GM10847 (cell line): Measurements from ENCODE around the gene SIL1.

ENCODE experiments used
- POLR2A ChIP-seq: IDR thresholded peaks from 2 replicates; pipeline ENCODE4 v1.6.1; 2011; ENCODE audit not compliant: insufficient read length; ENCODE audit errors: extremely low read depth

Gene SIL1

DNA sequence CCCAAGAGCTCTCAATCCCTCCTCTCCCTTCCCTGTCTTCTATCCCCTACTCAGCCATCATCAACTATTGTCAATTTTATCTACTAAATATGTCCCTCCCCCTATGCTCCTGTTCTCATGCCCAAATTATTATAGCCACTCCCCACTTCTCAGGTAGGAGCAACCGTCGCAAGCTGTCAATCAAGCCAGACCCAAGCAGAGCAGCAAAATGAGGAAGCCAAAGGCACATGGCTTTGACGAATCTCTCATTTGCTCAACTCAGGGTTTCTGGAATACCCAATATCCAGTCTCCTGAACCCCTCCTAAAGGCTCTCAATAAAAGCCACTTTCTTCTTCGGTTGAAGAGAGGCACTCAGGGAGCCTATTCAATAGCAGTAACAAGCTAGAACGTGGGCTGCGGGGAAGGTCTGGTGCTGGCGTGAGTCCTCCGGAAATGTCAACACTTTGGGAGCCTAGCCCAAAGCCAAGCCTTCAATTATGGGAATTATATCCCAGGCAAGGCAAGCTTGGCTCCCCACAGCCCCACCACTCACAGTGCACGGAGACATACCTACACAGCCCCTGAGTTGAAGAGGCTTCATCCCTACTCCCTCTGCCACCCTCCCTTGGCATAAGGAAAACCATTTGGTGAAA lies 47.7 kb downstream of the SIL1 start:
- no peak for TF ChIP-seq POLR2A

DNA sequence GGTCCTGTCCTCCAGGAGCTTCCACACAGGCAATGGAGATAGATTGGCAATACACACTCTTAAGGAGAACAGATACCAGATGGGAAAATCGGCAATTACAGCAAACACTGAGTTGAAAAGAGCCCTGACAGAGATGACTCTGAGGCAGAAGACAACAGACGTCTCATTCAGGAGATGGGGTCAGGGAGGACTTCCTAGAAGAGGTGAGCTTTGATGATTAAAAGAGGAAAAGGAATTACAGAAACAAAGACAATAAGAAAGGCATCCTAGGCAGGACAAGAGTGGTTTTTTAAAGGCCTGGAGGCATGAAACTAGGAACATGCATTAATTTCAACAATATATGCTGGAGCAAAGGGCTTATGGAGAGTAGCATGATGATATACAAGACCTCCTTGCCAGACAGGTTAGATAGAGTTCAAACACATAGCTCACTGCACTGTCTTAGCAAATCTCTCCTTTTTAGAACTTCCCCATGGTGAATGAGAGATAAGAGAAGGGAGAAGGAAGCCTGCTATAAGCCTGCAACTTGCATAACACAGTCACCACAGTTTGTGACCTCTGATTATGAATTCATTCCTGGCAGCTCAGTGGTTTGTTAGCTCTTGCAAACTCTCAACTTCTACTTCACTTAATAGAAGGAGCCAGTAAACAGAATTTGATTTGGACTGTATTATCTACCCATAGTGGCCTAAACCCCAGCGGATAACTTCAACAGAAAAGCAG lies 48.5 kb downstream of the SIL1 start:
- no peak for TF ChIP-seq POLR2A

DNA sequence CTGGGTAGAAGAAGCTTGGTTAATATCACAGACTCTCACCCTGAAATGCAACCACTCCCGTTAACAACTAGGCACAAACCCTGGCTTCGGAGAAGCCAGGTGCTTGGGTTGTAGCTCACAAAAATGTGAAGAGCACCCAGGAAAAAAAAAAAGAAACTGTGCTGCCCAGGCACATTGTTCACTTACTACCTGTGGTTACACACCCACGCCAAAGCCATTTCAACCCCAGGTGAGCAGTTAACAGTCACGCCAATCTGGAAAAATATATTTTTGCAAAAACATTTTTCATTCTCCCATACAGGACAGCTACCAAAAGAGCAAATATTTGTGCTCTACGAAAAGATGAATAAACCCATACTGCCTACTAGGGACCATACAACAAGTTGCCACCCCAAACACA lies 49.2 kb downstream of the SIL1 start:
- TF ChIP-seq POLR2A = no peak

DNA sequence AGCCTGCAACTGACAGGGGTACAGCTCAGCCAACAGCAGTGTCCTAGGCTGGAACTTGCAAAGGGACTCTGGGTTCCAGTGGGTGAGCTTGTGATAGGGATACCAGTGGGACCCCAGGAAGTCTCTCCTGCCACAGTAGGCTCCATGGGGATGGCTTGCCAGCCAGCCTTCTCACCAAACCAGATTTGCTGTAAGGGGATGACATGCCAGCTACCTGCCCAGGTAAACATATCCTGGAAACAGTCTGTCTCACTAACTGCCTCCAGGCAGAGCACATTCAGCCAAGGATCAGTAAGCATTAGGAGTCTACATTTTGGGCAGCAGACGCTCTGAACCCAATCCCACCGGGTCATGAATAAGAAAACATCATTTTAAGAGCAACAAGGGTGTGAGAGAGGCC lies 49.9 kb downstream of the SIL1 start:
- no peak for TF ChIP-seq POLR2A

DNA sequence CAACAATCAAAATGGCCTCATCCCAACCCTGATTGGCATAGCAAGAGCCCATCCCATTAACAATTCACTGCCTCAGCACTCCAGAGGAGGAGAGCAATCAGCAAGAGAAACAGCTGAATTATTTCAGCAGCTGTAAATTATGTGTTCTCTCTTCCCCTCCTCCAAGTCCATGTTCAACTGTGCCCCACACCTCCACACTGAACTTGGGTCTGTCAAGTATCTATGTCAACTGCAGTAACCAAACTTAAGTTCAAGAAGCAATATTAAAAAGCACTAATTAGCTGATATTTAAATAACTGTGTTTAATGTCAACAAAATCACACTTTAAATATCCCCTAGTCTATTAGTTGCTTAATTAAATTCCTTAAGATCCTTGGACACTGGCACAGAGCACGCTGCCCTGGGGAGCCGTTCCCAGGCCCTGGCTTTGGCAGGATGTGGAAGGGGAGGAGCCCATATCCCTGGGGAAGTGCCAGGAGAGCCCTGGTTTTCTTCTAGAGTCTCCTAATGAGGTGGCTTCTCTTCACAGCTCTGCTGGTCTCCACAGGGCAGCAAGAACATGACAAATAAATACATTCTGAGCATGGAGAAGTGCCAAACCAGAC lies 50.6 kb downstream of the SIL1 start:
- TF ChIP-seq POLR2A = no peak

DNA sequence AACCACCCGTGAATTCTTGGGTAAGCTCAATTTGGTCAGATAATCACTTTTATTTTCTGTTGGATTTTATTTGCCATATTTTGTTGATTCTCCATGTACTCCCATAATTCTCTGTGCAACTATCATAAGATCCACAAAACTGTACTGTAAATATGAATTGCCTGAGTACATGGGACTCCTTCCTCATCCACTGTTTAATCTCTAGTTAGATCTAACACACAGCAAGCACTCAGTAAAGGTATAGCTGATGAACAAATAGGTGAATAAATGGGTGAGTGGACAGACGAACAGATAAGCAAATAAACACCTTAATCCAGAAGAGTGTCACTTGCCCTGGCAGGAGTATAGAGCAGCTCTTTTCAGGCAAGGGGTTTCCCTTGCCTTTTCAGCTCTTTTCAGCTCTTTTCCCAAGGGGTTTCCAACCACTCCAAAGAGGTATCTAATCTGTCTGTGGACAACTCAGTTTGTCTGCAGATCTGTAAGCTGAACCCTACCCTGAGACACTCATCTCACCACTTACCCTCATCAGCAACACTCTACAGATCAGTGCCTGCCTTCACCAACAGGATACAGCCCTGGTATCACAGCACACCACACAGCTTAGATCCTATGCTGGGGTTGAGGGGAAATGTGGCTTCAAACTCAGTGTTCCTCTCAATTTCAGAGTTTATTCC lies 51.2 kb downstream of the SIL1 start:
- TF ChIP-seq POLR2A = no peak

DNA sequence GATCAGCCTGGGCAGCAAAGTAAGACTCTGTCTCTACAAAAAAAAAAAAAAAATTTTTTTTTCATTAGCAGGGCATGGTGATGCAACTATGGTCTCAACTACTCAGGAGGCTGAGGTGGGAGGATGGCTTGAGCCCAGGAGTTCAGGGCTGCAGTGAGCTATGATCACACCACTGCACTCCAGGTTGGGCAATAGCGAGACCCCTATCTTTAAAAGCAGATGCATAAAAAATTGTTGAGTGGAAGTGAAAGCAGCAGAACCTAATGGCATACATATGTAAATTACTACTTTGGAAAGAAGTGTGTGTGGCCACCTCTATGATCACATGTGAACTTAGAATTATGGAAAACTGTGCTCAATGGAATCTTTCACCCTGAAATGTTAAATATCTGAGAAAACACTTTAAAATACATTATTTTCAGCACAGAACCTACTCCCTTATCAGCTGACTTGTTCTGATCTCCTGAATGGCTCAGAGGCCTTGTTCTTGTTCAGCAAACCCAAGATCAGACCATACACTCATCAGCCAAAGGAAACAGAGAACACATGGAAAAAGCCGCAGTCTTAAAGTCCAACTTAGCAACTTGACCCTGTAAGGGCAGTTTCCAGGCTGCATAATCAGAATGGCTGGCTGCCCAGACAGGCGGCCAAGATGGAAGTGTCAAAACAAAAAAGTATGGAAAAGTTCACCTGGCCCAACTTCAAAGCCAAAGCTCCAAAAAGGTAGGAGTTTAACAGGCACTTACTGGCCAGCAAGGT lies 56.5 kb downstream of the SIL1 start:
- no peak for TF ChIP-seq POLR2A

DNA sequence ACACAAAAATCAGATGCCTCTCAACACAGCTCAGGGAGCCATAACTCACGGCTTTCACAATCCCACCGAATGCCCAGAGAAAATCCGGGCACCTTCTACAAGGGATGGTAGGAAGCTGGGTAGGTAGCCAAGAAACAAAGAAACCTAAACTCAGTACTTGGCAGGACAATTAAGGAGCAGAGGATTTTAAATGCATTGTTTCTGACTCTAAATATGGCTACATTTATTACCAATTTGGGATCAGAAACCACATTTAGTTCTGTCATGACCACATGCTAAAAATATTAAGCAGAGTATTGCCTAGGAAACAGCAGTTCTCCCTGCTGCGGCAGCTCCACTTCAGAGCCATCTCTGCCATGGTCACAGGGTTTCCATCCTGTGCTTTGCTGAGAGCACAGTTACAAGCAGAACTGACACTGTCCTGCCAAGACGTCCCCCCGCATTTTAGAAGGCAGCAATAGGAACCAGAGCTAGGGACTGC lies 57.5 kb downstream of the SIL1 start:
- TF ChIP-seq POLR2A = no peak

DNA sequence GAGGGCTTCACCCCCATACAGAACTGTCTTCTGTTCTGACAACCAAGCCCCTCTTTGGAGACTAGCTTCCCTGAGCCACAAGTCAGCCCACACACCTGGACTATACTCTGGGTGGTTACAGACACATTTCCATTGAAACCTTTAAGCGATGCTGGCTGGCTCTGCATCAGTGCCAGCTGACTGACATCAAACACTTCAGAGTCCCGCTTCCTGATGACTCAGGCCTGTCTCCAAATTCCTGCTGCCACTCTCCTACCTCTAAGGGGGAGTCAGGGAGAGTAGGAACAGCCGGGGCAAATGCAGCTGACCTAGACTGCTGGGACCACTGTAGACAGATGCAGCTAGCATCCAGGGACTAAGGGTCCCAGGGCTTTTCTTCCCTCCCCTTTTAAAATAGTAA lies 59.4 kb downstream of the SIL1 start:
- TF ChIP-seq POLR2A = no peak

DNA sequence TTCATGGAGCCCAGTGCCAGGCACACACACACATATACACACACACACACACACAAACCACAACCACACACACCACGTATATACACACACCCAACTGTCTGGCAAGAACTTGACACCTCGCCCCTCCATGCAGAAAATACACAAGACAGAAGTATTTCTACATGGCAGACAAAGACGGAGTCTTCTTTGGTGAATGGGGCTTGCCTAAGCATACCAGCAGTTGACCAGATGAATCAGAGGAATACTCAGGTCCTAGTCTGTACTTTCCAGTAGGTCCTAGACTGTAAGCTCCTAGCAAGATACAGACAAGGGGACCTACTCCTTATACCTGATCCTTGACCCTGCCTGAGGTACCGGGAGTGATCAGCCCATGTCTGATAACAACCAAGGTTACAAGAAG lies 60.1 kb downstream of the SIL1 start:
- TF ChIP-seq POLR2A = no peak

DNA sequence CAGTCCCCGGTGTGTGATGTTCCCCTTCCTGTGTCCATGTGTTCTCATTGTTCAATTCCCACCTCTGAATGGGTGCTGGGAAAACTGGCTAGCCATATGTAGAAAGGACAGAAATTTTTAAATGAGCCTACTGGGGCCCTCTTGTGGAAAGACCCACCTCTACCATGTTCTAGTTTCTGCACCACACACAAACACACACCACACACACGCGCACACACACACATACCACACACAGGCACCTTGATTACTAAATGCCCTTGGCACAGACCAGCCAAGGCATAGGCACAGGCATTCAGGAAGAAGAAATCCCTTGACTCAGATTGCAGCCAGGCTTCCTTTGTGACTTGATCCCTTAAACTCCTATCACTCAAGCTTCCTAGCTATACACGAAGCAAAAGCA lies 60.5 kb downstream of the SIL1 start:
- TF ChIP-seq POLR2A = no peak

DNA sequence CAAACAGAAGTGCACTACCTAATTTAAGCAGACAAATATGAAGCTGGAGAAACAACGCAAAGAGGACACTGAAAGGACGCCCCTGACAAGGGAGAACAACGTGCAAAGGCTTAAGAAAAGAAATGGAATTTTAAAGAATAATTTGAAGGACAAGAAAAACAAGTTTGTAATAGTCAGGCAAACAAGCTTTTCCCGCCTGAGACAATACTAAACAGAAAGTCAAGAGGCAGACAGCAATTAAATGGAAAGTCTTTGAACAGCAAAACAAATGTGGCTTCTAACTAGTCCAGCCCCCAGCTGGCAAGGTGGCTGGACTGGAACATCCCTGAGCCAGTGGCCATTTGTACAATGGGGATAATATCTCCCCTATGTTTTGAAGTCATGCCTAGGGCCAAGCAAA lies 63.3 kb downstream of the SIL1 start:
- no peak for TF ChIP-seq POLR2A

DNA sequence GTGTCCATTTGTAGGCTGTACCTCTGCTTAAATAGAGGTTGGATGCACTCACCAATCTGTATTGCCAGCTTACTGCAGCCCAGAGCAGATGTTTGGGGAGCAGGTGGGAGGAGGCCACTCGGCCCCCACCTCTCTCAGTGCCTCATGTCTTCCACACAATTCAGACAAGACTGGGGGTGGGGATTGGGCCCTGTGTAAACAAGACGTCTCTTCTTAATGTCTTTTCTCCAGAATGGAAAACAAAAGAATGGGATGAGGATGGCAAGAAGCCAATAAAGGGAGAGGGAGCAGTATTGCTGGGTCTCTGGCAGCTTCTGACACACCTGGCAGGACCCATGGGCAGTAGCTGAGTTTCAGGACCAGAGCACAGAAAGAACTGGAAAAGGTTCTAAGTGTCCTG lies 64.9 kb downstream of the SIL1 start:
- TF ChIP-seq POLR2A = no peak

DNA sequence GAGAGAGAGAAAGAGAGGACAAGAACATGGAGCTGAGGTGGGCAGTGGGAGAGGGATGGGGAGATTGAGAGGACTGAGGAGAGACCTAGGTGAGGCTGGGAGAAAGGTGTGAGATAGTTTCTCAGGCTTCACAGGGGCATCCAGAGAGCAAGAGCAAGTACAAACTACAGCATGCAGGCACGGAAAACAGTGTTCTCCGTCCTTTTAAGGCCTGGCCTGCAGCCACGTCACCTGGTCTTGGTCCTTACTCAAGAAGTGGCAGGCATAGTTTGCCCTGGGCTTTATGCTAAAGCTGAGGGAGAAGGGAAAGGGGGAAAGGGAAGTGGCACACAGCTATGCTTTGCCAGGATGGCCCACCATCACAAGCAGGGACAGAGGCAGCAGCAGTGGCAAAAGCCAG lies 65.7 kb downstream of the SIL1 start:
- TF ChIP-seq POLR2A = no peak

DNA sequence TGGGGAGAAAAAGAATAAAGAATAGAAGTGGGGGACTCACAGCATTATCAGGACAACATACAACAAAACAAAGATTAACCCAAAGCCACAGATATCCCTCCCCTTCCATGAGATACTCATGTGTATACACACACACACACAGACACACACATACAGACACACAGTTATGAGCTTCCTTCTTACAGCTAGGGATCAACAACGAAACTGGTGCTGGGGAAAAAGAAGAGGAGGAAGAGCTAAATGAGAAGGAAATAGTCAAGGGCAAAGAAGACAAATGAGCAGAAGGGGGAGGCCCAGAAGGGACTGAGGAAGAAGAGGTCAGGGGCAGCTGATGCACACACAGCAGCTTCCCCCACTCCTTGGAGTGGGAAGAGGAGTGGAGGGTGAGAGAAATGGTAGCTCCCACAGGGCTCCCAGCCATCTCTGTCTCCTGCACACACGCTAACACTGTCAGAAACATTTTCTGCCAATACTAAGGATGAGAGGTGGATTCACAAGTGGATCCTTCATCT lies 66.2 kb downstream of the SIL1 start:
- TF ChIP-seq POLR2A = no peak
